ENCODE results near the gene TLE1. TPM values are rescaled to one million over a fixed set of nuclear protein-coding genes. Genes with fewer than 3 reads are reported as not detected.
"Not testable (repeated sequence)": the region's sequence is repeated elsewhere in the genome, so short reads cannot be mapped to it uniquely, and the experiment has no call there.

Gene TLE1
- total RNA-seq, 2 donors from 2014 or later: 21.8 to 30.9 TPM

DNA sequence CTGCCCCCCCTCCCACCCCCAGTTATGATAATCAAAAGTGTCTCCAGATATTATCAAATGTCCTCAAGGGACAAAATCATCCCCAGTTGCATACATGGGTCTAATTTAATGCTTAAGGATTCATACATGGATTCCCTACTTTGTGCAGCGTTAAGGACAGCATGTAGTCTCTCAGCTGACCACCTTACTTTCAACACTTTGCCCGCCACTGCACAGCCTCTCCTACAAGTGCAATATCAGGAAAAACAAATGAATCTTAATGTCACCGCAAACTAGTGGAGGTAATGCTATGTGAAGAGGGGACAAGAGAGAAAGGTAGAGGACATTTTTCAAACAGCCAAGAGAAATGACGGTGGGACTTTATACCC lies 78.6 kb downstream of the TLE1 start:
- intact Hi-C loops (cut with DNase I): loop anchor here in 1 of 2 donors (10.0 kb wide), 1 partner anchor 64 kb away; no protein-coding TSS in a partner anchor
- DNase-seq (ENCODE audit: low spot score): no peak

DNA sequence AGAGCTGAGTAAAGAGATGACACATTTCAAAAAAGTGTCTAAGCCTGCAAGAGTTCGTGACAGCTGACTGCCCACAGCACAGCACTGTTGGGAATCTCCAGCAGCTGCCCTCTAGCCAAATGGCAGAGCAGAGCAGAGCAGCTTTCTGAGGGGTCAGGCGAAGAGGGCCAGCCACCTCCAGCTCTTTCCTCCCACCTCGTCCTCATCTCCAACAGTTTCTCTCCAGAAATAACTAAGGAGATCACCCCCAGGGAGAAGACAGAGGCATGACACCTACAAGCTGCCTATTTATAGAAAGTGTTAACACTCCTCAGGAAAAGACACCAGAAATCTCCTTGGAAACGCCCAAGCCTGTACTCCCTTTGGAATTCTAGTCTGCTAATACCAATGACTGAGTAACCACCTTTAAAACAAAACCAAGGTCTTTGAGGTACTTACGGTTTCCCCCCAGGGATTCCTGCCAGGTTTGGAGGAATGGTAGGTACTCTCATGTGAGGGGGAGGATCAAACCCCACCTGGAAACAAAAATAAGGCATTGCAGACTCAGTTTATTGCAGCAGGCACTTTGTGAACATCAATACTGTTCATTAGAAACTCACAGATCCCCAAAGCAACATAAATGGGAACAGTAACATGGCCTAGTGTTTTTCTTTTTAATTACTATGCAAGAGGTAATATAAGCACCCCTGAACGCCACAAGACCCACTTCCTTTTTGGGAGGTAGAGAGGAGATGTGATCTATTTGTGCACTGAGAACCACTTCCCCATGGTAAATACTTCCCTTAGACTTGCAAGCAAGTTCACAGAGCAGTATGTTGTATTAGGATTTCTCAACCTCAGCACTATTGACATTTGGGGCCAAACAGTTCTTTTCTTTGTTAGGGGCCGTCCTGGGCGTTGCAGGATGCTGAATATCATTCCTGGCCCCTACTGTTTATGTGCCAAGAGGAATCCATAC lies 79.3 kb downstream of the TLE1 start:
- intact Hi-C loops (cut with DNase I): loop anchor here in 1 of 2 donors (10.0 kb wide), 1 partner anchor 65 kb away; no protein-coding TSS in a partner anchor
- no peak for DNase-seq (ENCODE audit: low spot score)

DNA sequence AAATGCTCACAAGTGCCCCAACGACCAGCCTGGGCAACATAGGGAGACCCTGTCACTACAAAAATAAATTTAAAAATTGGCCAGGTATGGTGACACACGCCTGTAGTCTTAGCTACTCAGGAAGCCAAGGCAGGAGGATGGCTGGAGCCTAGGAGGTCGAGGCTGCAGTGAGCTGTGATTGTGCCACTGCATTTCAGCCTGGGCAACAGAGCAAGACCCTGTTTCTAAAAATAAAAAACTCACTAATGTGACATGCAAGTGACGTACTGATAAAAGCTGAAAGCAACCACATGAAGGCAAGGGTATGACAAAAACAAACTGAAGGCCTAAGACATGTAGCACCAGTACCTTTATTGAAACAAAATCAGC lies 81.1 kb downstream of the TLE1 start:
- DNase-seq (ENCODE audit: low spot score): no peak
- intact Hi-C loops (cut with DNase I): no loop called here

DNA sequence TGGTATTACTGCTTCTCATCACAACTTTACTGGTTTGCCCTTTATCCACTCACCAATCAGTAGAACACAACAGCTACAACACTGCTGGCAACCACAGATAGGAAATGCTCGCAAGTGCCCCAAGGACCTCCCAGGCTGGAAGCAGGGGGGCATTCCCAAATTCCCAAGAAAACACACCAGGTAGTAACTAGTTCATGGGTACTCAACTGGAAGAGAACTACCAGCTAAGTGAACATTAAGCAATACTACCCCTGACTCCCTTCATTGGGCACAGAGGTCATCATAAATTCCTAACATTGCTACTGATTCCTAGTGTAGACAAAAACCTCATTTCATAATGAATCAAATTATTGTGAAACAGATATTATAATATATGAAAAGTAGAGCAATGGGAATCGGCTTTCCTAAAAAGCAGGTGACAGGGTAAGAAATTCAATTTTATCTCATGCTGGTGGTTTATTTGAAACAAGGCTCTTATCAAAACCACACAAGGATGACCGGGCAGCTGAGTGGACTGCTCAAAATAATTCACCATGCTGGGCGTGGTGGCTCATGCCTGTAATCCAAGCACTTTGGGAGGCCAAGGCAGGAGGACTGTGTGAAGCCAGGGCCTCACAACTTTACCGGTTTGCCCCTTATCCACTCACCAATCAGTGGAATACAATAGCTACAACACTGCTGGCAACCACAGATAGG lies 81.6 kb downstream of the TLE1 start:
- no peak for DNase-seq (ENCODE audit: low spot score)
- intact Hi-C loops (cut with DNase I): no loop called here

DNA sequence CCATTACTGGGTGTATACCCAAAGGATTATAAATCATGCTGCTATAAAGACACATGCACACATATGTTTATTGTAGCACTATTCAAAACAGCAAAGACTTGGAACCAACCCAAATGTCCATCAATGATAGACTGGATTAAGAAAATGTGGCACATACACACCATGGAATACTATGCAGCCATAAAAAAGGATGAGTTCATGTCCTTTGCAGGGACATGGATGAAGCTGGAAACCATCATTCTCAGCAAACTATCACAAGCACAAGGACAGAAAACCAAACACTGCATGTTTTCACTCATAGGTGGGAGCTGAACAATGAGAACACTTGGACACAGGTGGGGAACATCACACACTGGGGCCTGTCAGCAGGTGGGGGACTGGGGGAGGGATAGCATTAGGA lies 83.1 kb downstream of the TLE1 start:
- DNase-seq (ENCODE audit: low spot score); intact Hi-C loops (cut with DNase I): not testable (repeated sequence)

GRCh38 chr9:81605170-81605670 lies 84.1 kb downstream of the TLE1 start:
- intact Hi-C loops (cut with DNase I): no loop called here
- no peak for DNase-seq (ENCODE audit: low spot score)

DNA sequence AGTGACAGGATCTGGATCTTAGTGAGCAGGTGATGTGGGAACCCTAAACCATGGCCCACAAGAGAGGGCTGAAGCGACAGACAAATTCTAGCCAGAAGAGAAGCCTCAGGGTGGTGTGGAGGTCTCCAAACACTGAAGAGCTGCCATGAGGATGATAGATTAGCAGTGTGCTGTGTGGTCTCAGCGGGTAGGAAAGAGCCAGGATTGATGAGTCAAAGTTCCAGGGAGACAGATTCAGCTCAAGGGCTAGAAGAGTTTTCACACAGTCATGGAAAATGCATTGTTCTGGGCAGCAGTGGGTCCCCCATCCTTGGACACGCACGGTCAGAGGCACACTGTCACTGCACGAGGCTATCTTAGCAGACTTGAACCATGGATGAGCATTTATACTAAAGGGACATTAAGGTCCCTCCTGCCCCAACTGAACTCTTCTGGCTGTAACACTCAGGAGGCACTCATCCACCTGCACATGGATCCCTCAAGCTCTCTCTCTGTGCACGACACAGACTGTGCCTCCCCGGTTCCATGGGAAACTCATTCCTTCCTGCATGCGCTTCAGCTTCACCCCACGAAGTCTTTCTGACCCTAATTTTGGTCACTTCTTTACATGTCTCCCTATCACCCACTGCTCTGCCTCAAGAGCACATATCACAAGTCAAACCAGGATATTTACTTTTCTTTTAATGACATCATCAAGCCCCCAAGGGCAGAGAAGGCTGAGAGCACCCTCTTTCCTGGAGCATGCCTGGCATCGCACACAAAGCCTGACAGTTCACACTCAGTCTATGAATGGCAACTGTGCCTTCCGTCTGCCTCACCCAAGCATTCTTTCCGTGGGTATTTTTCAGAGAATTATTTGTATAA lies 84.8 kb downstream of the TLE1 start:
- intact Hi-C loops (cut with DNase I): loop anchor here in 1 of 2 donors (5.0 kb wide), 1 partner anchor 1192 kb away; no protein-coding TSS in a partner anchor
- no peak for DNase-seq (ENCODE audit: low spot score)

DNA sequence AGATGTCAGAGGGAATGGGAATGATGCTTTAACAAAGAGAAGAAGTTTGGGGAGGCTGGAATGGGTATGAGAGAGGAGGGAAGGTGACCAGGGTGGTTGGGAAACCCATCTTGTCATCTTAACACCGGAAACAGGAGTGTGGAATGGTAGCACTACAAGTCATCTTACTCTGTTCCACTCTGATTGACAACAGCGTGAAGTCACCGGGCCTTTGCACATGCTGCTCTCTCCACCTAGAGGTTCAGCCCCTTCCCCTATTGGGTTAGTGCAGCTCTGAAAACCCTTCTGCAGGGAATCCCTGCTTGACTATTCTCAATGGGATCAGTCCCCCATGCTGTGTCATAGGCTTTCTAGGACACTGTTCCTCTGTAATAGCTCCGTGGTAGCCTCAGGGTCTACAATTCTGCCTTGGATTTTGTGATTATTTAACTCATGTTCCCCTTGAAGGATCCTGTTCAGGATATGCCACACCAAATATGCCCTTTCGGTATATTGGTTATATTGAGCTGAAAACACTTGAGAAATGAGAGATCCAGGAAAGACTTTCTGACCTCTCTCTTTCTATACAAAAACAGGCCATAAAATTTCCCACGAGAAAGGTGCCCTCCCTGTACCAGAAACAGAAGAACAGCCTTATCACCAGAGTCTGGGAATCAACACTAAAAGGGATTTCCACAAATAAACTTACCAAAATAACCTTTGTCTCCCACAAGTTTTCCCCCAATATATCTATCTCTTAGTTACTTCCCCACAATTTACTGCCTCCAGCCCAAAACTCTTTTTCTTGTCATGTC lies 86.3 kb downstream of the TLE1 start:
- no peak for DNase-seq (ENCODE audit: low spot score)
- intact Hi-C loops (cut with DNase I): loop anchor here in 1 of 2 donors (5.0 kb wide), 1 partner anchor 1191 kb away; no protein-coding TSS in a partner anchor

DNA sequence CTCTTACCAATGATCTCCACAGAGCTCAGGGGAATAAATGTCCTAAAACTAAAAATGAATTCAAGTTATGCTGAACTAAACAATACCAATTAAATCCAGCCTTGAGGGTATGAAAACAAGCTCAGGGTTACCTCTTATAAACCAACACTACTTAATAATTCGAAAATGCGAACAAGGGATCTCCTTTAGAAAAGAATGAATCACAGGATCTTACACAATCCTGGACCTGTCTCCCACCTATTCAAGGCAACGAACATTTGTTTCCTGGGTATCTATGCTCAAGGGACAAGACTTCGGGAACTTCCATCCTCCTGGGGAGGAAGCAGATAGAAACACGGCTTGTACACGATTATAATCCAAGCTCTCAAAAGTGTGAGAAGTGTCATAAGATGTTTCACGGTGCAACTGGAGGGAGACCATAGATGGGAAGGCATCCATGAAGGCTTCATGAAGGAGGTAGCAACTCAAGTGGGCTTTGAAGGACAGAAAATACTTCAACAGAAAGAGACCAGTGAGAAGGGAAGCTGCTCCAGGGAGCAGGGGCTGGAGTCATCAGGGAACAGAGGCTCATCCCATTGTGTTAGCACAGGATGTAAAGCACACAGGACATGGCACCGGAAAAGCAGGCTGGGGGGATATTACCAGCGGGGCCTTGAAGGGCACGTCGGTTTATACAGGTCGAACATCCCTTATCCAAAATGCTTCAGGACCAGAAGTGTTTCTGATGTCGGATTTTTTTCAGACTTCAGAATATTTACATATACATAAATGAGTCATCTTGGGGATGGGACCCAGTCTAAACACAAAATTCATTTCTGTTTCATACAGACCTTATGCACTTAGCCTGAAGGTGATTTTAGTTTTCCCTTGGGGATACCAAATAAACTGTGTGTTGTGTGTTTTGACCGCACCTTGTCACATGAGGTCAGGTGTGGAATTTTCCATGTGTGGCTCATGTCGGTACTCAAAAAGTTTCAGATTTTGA lies 87.4 kb downstream of the TLE1 start:
- intact Hi-C loops (cut with DNase I): loop anchor here in 1 of 2 donors (5.0 kb wide), 1 partner anchor 1190 kb away; no protein-coding TSS in a partner anchor
- no peak for DNase-seq (ENCODE audit: low spot score)

DNA sequence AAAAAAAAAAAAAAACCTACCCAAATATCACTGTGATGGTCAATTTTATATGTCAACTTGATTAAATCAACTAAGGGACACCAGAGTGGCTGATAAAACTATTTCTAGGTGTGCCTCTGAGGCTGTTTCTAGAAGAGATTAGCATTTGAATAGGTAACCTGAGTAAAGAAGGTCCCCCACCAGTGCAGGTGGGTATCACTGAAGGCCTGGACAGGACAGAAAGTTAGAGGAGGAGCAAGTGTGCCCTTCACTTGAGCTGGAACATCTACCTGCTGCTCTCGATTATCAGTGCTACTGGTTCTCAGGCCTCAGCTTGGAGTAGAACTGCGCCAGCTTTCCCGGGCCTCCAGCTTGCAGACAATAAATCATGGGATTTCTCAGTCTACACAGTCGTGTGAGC lies 88.7 kb downstream of the TLE1 start:
- intact Hi-C loops (cut with DNase I): loop anchor here in 1 of 2 donors (5.0 kb wide), 1 partner anchor 1188 kb away; no protein-coding TSS in a partner anchor
- no peak for DNase-seq (ENCODE audit: low spot score)

- intact Hi-C loops (cut with DNase I): loop anchor here in 1 of 2 donors (5.0 kb wide), 1 partner anchor 1188 kb away; no protein-coding TSS in a partner anchor
- no peak for DNase-seq (ENCODE audit: low spot score)
These were observed 89.5 kb downstream of the TLE1 start for GRCh38 chr9:81599837-81600236.

GRCh38 chr9:81598811-81599210 lies 90.5 kb downstream of the TLE1 start:
- intact Hi-C loops (cut with DNase I): no loop called here
- DNase-seq (ENCODE audit: low spot score): no peak

DNA sequence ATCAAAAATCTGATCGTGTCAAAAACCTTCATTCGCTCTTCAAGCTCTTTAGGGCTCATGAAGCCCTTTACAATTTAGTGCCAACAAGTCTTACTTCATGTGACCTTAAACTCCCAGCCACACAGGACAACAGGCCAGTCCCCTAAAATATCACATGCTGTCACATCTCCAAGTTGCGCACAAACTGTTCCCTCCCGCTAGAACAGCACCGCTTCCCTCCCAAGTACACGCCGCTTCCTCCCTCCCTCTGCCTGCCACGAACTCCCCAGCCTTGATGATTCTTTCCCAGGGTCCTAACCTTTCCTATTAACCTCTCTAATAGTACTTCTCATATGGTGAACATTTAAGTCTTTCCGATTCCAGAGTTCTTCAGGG lies 91.2 kb downstream of the TLE1 start:
- DNase-seq (ENCODE audit: low spot score): no peak
- intact Hi-C loops (cut with DNase I): no loop called here

GRCh38 chr9:81597419-81598122 lies 91.8 kb downstream of the TLE1 start:
- intact Hi-C loops (cut with DNase I): no loop called here
- DNase-seq (ENCODE audit: low spot score): no peak

DNA sequence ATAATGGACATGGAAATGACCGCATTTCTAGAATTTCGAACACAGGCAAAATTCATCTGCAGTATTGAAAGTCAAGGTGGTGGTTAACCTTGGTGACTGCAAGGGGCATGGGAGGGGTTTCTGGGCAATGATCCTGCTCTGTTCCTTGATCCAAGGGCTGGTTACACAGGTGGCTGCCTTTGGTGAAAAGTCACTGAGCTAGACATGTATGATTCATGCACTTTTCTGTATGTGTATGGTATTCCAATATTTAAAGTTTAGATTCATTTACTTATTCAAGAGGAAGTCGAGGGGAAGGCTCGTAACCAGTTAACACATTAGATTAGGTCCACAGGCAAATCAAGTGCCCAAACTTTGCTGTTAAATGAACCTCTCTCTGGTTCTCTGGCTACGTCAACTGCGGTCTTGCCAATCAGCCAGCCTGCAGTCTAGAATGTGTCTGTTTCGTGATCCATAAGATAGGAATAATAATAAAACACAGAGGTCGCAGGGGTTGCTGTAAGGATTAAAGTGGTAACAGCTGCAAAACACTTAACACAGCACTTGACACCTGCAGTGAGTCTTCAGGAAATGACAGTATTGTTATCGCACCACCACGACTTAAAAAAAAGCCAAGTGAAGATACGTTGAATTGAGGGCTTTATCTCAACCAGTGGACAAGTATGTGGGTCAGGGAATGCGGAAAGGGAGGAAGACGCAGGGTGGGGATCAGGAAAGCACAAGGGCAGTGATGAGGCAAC lies 92.5 kb downstream of the TLE1 start:
- DNase-seq (ENCODE audit: low spot score): no peak
- intact Hi-C loops (cut with DNase I): no loop called here

Measured in posterior vena cava (tissue), 2 donors.